ENCODE results near the gene SGMS1. TPM values are rescaled to one million over a fixed set of nuclear protein-coding genes. Genes with fewer than 3 reads are reported as not detected.

SGMS1 gene
- polyA plus RNA-seq, 1 donor from 2014 or later, result 8.0 TPM

DNA sequence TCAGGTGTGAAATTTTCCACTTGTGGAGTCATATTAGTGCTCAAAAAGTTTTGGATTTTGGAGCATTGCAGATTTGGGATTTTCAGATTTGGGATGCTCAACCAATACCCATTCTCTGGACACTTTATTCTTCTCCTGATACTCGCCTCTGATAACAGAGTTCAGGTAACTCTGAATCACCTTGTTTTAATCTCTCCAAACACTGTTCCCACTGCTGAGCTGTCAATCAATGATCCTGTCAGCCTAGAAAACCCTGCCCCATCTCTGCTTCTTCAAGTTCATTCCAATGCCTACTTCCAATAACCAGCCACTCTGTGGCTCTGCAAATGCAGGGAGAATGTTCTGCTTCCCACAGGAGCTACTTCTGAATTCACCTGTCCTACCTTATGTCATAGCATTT lies 21.8 kb downstream of the SGMS1 start:
- Histone ChIP-seq H3K9me3 (ENCODE audit: low read length) (no peaks in the 10 kb centered on the region), H3K9me2 (ENCODE audit: insufficient read depth, low read length) (no peaks in the 10 kb centered on the region), H3K27ac (ENCODE audit: low read length) (no peak overlapping the region), H3K79me2 (replicated peaks; ENCODE audit: insufficient read depth, low read length) (no peaks in the 10 kb centered on the region), H3K36me3 (ENCODE audit: insufficient read depth, low read length) (no peaks in the 10 kb centered on the region), H3F3A (ENCODE audit: insufficient read depth, low read length, poor library complexity, severe bottlenecking) (no peaks in the 10 kb centered on the region), H2AFZ (ENCODE audit: low read depth, low read length) (no peak overlapping the region), H3K4me3 (ENCODE audit: low read length) (no peak overlapping the region), H4K20me1 (ENCODE audit: insufficient read depth) (no peaks in the 10 kb centered on the region), H3K9ac (ENCODE audit: low read length) (no peak overlapping the region), H3K4me2 (ENCODE audit: low read length) (no peak overlapping the region), H3K27me3 (ENCODE audit: insufficient read depth, low read depth, low read length) (no peaks in the 10 kb centered on the region)
- TF ChIP-seq POLR2AphosphoS5 (IDR thresholded peaks at IDR 0.05), result no peak
- no peak for TF ChIP-seq MXI1 (conservative IDR thresholded peaks at IDR 0.05; ENCODE audit: poor library complexity, severe bottlenecking)
- TF ChIP-seq, protein P1, sequence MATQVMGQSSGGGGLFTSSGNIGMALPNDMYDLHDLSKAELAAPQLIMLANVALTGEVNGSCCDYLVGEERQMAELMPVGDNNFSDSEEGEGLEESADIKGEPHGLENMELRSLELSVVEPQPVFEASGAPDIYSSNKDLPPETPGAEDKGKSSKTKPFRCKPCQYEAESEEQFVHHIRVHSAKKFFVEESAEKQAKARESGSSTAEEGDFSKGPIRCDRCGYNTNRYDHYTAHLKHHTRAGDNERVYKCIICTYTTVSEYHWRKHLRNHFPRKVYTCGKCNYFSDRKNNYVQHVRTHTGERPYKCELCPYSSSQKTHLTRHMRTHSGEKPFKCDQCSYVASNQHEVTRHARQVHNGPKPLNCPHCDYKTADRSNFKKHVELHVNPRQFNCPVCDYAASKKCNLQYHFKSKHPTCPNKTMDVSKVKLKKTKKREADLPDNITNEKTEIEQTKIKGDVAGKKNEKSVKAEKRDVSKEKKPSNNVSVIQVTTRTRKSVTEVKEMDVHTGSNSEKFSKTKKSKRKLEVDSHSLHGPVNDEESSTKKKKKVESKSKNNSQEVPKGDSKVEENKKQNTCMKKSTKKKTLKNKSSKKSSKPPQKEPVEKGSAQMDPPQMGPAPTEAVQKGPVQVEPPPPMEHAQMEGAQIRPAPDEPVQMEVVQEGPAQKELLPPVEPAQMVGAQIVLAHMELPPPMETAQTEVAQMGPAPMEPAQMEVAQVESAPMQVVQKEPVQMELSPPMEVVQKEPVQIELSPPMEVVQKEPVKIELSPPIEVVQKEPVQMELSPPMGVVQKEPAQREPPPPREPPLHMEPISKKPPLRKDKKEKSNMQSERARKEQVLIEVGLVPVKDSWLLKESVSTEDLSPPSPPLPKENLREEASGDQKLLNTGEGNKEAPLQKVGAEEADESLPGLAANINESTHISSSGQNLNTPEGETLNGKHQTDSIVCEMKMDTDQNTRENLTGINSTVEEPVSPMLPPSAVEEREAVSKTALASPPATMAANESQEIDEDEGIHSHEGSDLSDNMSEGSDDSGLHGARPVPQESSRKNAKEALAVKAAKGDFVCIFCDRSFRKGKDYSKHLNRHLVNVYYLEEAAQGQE (IDR thresholded peaks at IDR 0.05; ENCODE audit: borderline replicate concordance), result no peak
- TF ChIP-seq, protein P2, sequence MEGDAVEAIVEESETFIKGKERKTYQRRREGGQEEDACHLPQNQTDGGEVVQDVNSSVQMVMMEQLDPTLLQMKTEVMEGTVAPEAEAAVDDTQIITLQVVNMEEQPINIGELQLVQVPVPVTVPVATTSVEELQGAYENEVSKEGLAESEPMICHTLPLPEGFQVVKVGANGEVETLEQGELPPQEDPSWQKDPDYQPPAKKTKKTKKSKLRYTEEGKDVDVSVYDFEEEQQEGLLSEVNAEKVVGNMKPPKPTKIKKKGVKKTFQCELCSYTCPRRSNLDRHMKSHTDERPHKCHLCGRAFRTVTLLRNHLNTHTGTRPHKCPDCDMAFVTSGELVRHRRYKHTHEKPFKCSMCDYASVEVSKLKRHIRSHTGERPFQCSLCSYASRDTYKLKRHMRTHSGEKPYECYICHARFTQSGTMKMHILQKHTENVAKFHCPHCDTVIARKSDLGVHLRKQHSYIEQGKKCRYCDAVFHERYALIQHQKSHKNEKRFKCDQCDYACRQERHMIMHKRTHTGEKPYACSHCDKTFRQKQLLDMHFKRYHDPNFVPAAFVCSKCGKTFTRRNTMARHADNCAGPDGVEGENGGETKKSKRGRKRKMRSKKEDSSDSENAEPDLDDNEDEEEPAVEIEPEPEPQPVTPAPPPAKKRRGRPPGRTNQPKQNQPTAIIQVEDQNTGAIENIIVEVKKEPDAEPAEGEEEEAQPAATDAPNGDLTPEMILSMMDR (IDR thresholded peaks at IDR 0.05; ENCODE audit: poor library complexity, severe bottlenecking), result no peak
- TF ChIP-seq TAF1 (IDR thresholded peaks at IDR 0.05; ENCODE audit: low read depth), result no peak
- TF ChIP-seq EZH2 (IDR thresholded peaks at IDR 0.05; ENCODE audit: borderline replicate concordance, insufficient read depth, low read length, poor library complexity, severe bottlenecking), result no peak
- no peak for TF ChIP-seq SMC3 (conservative IDR thresholded peaks at IDR 0.05; ENCODE audit: poor library complexity)
- no peak for TF ChIP-seq EP300 (conservative IDR thresholded peaks at IDR 0.05; ENCODE audit: poor library complexity, severe bottlenecking)
- no peak for TF ChIP-seq RAD21 (conservative IDR thresholded peaks at IDR 0.05)

DNA sequence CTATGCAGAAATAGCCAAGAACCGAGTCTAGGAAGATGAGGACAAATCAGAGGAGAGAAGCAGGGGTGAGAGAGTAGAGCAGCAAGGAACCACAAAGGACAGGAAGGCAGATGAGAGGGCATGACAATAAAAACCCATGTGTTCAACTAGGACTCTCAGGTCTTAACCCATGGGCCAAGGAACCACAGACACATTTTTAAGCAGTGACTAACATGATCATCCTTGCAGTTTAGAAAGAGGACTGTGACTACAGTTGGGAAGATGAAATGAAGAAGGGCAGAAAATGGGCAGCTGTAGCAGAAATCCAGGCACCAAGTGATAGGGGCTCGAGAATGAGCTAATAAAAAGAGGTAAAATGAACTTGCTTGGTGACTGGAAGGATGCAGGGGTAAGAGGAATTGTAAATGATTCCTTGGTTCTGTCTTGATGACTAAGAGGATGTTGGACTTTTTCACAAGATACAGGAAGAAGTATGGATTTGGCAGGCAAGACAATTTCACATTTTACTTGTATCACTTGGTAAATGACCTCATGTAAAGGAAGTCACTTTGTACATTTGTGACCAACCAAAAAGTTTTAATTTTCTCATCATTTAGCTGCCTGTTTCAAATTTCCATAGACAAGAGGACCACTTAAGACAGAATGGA lies 22.8 kb downstream of the SGMS1 start:
- H3K9me2 ChIP-seq (ENCODE audit: insufficient read depth, low read length), result no peaks in the 10 kb centered on the region
- H3K27ac ChIP-seq (ENCODE audit: low read length), result no peak overlapping the region
- H3K36me3 ChIP-seq (ENCODE audit: insufficient read depth, low read length), result no peaks in the 10 kb centered on the region
- H3F3A ChIP-seq (ENCODE audit: insufficient read depth, low read length, poor library complexity, severe bottlenecking), result no peaks in the 10 kb centered on the region
- no peaks in the 10 kb centered on the region for H3K27me3 ChIP-seq (ENCODE audit: insufficient read depth, low read depth, low read length)
- no peaks in the 10 kb centered on the region for H3K79me2 ChIP-seq (replicated peaks; ENCODE audit: insufficient read depth, low read length)
- H3K9me3 ChIP-seq (ENCODE audit: low read length), result no peaks in the 10 kb centered on the region
- TF ChIP-seq EP300 (conservative IDR thresholded peaks at IDR 0.05; ENCODE audit: poor library complexity, severe bottlenecking) (no peak), POLR2AphosphoS5 (IDR thresholded peaks at IDR 0.05) (no peak), EZH2 (IDR thresholded peaks at IDR 0.05; ENCODE audit: borderline replicate concordance, insufficient read depth, low read length, poor library complexity, severe bottlenecking) (no peak), MXI1 (conservative IDR thresholded peaks at IDR 0.05; ENCODE audit: poor library complexity, severe bottlenecking) (no peak), TAF1 (IDR thresholded peaks at IDR 0.05; ENCODE audit: low read depth) (no peak), SMC3 (conservative IDR thresholded peaks at IDR 0.05; ENCODE audit: poor library complexity) (no peak), RAD21 (conservative IDR thresholded peaks at IDR 0.05) (no peak)
- TF ChIP-seq, protein P2 (IDR thresholded peaks at IDR 0.05; ENCODE audit: poor library complexity, severe bottlenecking), result no peak
- TF ChIP-seq, protein P1 (IDR thresholded peaks at IDR 0.05; ENCODE audit: borderline replicate concordance), result no peak
- no peak overlapping the region for H2AFZ ChIP-seq (ENCODE audit: low read depth, low read length)
- H3K9ac ChIP-seq (ENCODE audit: low read length), result no peak overlapping the region
- no peak overlapping the region for H3K4me2 ChIP-seq (ENCODE audit: low read length)
- no peak overlapping the region for H3K4me3 ChIP-seq (ENCODE audit: low read length)
- H4K20me1 ChIP-seq (ENCODE audit: insufficient read depth), result no peaks in the 10 kb centered on the region

All from neural cell (in vitro differentiated cells).